Lung (tissue), 12 donors: ENCODE measurements around the gene ABHD17B. TPM values are rescaled to one million over a fixed set of nuclear protein-coding genes. Genes with fewer than 3 reads are reported as not detected.

Source experiments
- ATAC-seq: fragments of 200-7000 bp; cut with Tn5 transposase; one replicate; pipeline ENCODE4 v1.9.1; 2020; ENCODE audit warnings: moderate number of reproducible peaks; ENCODE audit not compliant: insufficient read depth, low FRiP score
- DNase-seq, 3 donors: peaks; one replicate each; pipeline ENCODE4 v3.0.0-alpha.2; 2013 to 2017
- H3K27ac ChIP-seq, 2 donors: one replicate each; pipeline ENCODE4 v1.5.1; 2013; ENCODE audit warnings: mild to moderate bottlenecking in 2 of 2, moderate library complexity in 2 of 2, control low read depth in 1 of 2, inconsistent platforms in 1 of 2, low read depth in 1 of 2, low read length in 1 of 2
- H3K27me3 ChIP-seq, 3 donors: one replicate each; pipeline ENCODE4 v1.5.1; 2013; ENCODE audit warnings: low read length in 2 of 3; ENCODE audit not compliant: control insufficient read depth in 3 of 3, insufficient read depth in 3 of 3
- H3K36me3 ChIP-seq, 4 donors: one replicate each; pipeline ENCODE4 v1.5.1; 2013; ENCODE audit warnings: low read length in 4 of 4, mild to moderate bottlenecking in 1 of 4, moderate library complexity in 1 of 4; ENCODE audit not compliant: control insufficient read depth in 4 of 4, insufficient read depth in 4 of 4
- H3K4me1 ChIP-seq, 5 donors: one replicate each; pipeline ENCODE4 v1.5.1; 2013; ENCODE audit warnings: low read length in 5 of 5, mild to moderate bottlenecking in 2 of 5, moderate library complexity in 1 of 5; ENCODE audit not compliant: control insufficient read depth in 5 of 5, insufficient read depth in 5 of 5
- H3K4me3 ChIP-seq: one replicate; pipeline ENCODE4 v1.5.1; 2013; ENCODE audit warnings: mild to moderate bottlenecking, control low read depth, moderate library complexity
- H3K9ac ChIP-seq, 2 donors: one replicate each; pipeline ENCODE4 v1.5.1; 2013; ENCODE audit warnings: low read length in 2 of 2, control low read depth in 1 of 2; ENCODE audit not compliant: insufficient read depth in 1 of 2
- H3K9me3 ChIP-seq, 4 donors: one replicate each; pipeline ENCODE4 v1.5.1; 2013; ENCODE audit warnings: low read length in 3 of 4, mild to moderate bottlenecking in 1 of 4, moderate library complexity in 1 of 4; ENCODE audit not compliant: control insufficient read depth in 4 of 4, insufficient read depth in 3 of 4
- CTCF ChIP-seq: IDR thresholded peaks from 2 replicates; pipeline ENCODE4 v1.5.1; 2012; ENCODE audit warnings: mild to moderate bottlenecking; ENCODE audit errors: control extremely low read depth, extremely low read depth
- WGBS, 2 donors: extraction: QIAGEN DNeasy Blood & Tissue Kit; methylation state at CpG; one replicate each; pipeline ENCODE4 v1.1.7; 2013; 5-methylcytosine and 5-hydroxymethylcytosine counted together
- polyA plus RNA-seq, 2 donors: library from polyadenylated mRNA; stranded (reverse); fragments of 200-250 nt; gene quantifications; one replicate each; pipeline ENCODE4 v1.2.1, GENCODE V29; 2013
- total RNA-seq, 2 donors: library from RNA; depleted of rRNA in 1 of 2; stranded (reverse); fragments of >200 nt in 1 of 2; gene quantifications; one replicate each; pipeline ENCODE4 v1.2.1, GENCODE V29; 2014 to 2021
- donor health status: control.
- donor health status: control.
- donor health status: Bipolar disorder and iron deficiency.
- donor health status: healthy.
- donor health status: DM: yes; HTN: yes; CAD: no.

Gene ABHD17B
- total and polyA plus RNA-seq, 4 donors = 3.2 to 37.7 (median 13.8) TPM

GRCh38 chr9:71920456-71921189 is 9.6 kb upstream of the ABHD17B start:
- Histone ChIP-seq H3K9me3 (no peaks in the 10 kb centered on the region), H3K27ac (no peak overlapping the region), H3K27me3 (no peaks in the 10 kb centered on the region), H3K4me3 (no peak overlapping the region), H3K36me3 (peaks cover 0 to 5% (median under 1%) of the 10 kb centered on the region in 4 donors), H3K4me1 (peaks cover 0 to 2% (median 0%) of the 10 kb centered on the region in 5 donors), H3K9ac (no peak overlapping the region)
- DNase-seq (no peak), ATAC-seq (no peak)
- 88 to 93% methylated on average over 1 of the region's 1 CpG for WGBS, 2 donors
- TF ChIP-seq CTCF = no peak

- H3K4me3 ChIP-seq = no peak overlapping the region
- WGBS, 2 donors = 97 to 98% methylated on average over 5 of the region's 5 CpGs
- H3K9ac ChIP-seq = no peak overlapping the region
- DNase-seq (no peak), ATAC-seq (no peak)
- peaks cover 0 to 2% (median 0%) of the 10 kb centered on the region in 5 donors for H3K4me1 ChIP-seq
- H3K27ac ChIP-seq = no peak overlapping the region
- H3K27me3 ChIP-seq = no peaks in the 10 kb centered on the region
- TF ChIP-seq CTCF = no peak
- H3K36me3 ChIP-seq = peaks cover 0 to 5% (median under 1%) of the 10 kb centered on the region in 4 donors
- H3K9me3 ChIP-seq = no peaks in the 10 kb centered on the region
Observed at GRCh38 chr9:71918419-71918818, 7.4 kb upstream of the ABHD17B start.

GRCh38 chr9:71916834-71917534 is 6.0 kb upstream of the ABHD17B start:
- Histone ChIP-seq H3K9me3 (no peaks in the 10 kb centered on the region), H3K4me3 (no peak overlapping the region), H3K27ac (no peak overlapping the region), H3K27me3 (no peaks in the 10 kb centered on the region), H3K36me3 (peaks cover 0 to 1% (median under 1%) of the 10 kb centered on the region in 4 donors), H3K9ac (no peak overlapping the region), H3K4me1 (peaks cover 0 to 11% (median 0%) of the 10 kb centered on the region in 5 donors)
- no peak for ATAC-seq
- TF ChIP-seq CTCF = no peak
- DNase-seq = no peak
